Ishikawa (cell line): ENCODE measurements around the gene SLX1A.

ENCODE experiments used
- CREB1 ChIP-seq: IDR thresholded peaks from 2 replicates; pipeline ENCODE4 v1.6.1; 2012; ENCODE audit warnings: low read depth
- EP300 ChIP-seq: IDR thresholded peaks from 2 replicates; pipeline ENCODE4 v1.6.1; 2012; ENCODE audit warnings: borderline replicate concordance
- FOXM1 ChIP-seq: IDR thresholded peaks from 2 replicates; pipeline ENCODE4 v1.6.1; 2012; ENCODE audit warnings: low read depth, borderline replicate concordance
- MAX ChIP-seq: IDR thresholded peaks from 2 replicates; pipeline ENCODE4 v1.6.1; 2012
- NFIC ChIP-seq: IDR thresholded peaks from 2 replicates; pipeline ENCODE4 v1.6.1; 2012
- REST ChIP-seq: IDR thresholded peaks from 2 replicates; pipeline ENCODE4 v1.6.1; 2012; ENCODE audit warnings: low read depth, mild to moderate bottlenecking
- TAF1 ChIP-seq: IDR thresholded peaks from 2 replicates; pipeline ENCODE4 v1.6.1; 2012; ENCODE audit warnings: low read depth, mild to moderate bottlenecking
- TCF12 ChIP-seq: IDR thresholded peaks from 2 replicates; pipeline ENCODE4 v1.6.1; 2012; ENCODE audit warnings: low read depth
- USF1 ChIP-seq: IDR thresholded peaks from 2 replicates; pipeline ENCODE4 v1.6.1; 2012
- YY1 ChIP-seq: IDR thresholded peaks from 2 replicates; pipeline ENCODE4 v1.6.1; 2012; ENCODE audit warnings: low read depth

GRCh38 chr16:30180741-30181140 is 12.9 kb upstream of the SLX1A start:
- no peak for TF ChIP-seq FOXM1
- no peak for TF ChIP-seq YY1
- TF ChIP-seq CREB1, result no peak
- no peak for TF ChIP-seq TAF1
- no peak for TF ChIP-seq MAX
- no peak for TF ChIP-seq TCF12
- TF ChIP-seq USF1, result no peak
- no peak for TF ChIP-seq NFIC
- no peak for TF ChIP-seq REST
- no peak for TF ChIP-seq EP300
